GM10847 (cell line): ENCODE results near the gene WDR91.

Experiments used
- POLR2A ChIP-seq: IDR thresholded peaks from 2 replicates; pipeline ENCODE4 v1.6.1; 2011; ENCODE audit not compliant: insufficient read length; ENCODE audit errors: extremely low read depth

WDR91 gene

GRCh38 chr7:135211179-135211945 is at the start of gene WDR91:
WDR91 (minus strand) TSS chr7:135211526; CDS start chr7:135211502, 24 bp downstream.
- TF ChIP-seq POLR2A: peak; percentile 89

GRCh38 chr7:135260470-135260869 is 49.1 kb upstream of the WDR91 start:
- TF ChIP-seq POLR2A: no peak

DNA sequence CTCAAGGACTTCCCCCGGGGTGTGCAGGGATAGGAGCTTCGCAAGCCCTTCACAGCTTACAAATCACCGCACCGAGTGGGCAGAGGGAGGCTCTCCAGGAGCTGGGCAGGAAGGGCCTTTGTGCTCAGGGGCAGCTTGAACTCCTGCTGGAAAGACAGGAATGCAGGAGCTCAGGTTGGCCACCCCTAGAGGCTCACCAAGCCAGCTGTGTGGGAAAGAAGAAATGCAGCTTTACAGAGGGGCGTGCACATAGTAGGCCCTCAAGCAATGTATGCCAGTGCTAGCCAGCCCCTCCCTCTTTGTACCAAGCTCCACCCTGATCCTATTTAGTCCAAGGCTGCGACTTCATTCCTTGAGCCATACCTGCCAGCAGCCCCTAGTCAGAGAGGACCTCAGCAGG is 48.4 kb upstream of the WDR91 start:
- TF ChIP-seq POLR2A: no peak

GRCh38 chr7:135258585-135258984 is 47.3 kb upstream of the WDR91 start:
- TF ChIP-seq POLR2A: no peak

GRCh38 chr7:135257790-135258189 is 46.5 kb upstream of the WDR91 start:
- no peak for TF ChIP-seq POLR2A

- TF ChIP-seq POLR2A: no peak
Measured at GRCh38 chr7:135253851-135254771, 42.8 kb upstream of the WDR91 start.

DNA sequence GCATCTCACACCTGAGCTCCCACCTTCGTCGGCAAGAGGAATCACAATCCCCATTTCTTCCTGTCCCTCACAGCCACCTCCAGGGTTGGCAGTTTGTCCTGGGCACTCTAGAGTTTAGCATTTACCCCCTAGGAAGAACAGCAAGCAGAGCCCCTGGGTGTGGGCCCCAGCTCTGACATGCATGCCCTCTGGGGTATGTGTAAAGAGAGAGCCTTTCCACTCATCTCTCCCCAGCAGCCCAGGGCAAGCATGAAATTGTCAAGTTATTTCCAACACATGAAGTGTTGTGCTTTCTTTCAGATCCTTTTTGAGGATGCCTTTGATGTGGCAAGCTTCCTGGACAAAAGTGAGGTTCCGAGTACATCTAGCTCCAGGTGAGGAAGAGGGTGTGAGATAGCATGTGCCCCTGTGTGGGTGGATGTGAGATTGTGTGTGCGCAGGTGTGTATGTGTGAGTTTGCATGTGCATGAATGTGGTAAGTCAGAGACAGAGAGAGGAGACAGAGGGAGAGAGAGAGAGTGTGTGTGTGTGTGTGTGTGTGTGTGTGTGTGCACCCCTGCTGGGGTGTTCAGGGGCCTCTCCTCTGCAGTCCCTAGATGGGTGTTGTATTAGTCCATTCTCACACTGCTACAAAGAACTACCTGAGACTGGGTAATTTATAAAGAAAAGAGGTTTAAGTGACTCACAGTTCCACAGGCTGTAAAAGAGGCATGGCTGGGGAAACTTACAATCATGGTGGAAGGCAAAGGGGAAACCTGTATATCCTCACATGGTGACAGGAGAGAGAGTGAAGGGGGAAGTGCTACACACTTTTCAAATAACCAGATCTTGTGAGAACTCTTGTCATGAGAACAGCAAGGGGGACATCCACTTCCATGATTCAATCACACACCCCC is 40.4 kb upstream of the WDR91 start:
- no peak for TF ChIP-seq POLR2A

DNA sequence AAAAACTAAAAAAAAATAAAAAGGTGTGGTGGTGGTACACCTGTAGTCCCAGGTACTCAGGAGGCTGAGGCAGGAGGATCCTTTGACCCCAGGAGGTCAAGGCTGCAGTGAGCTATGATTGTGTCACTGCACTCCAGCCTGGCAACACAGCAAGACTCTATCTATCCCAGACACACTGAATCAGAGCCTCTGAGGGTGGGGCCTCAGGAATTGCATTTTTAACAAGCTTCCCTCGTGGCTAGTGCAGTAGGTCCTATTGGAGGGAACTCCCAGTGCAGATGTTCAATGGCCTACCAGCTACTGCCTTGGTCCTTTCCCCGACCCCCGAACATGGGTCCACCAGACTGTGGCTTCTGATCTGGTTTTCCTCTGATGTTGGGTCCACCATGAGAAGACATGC is 37.2 kb upstream of the WDR91 start:
- no peak for TF ChIP-seq POLR2A

DNA sequence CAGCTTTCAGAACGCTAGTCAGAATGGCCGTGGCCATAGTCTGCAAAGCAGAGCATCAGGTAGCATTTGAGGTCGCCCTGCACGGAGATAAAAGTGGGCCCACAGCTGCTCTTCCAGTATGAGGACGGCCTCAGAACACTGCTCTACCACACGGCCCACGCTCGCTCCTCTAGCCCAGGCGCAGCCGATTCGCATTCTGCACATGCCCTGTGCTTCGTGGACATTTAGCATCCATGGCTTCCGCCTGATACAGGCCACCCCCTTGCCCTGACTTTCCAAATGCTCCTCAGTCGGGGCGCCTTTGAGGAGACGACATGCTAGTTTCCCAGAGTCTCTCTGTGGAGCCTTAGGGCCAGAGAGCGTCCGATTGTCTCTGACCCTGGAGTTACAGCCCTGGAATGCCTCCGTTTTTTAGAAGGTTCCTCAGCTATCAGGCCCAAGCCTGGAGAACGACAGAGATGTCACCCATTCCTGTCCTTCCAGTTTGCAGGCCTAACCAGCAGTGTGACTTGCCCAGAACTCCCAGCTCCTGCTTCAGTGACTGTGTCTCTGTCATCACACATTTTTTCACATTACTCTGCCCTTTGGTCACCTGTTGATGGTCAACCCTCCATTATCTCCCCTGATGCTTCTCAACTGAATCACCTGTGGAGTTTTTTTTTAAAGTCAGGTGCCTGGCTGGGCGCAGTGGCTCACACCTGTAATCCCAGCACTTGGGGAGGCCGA is 36.6 kb upstream of the WDR91 start:
- TF ChIP-seq POLR2A: no peak

GRCh38 chr7:135246191-135246825 is 35.0 kb upstream of the WDR91 start:
- no peak for TF ChIP-seq POLR2A

DNA sequence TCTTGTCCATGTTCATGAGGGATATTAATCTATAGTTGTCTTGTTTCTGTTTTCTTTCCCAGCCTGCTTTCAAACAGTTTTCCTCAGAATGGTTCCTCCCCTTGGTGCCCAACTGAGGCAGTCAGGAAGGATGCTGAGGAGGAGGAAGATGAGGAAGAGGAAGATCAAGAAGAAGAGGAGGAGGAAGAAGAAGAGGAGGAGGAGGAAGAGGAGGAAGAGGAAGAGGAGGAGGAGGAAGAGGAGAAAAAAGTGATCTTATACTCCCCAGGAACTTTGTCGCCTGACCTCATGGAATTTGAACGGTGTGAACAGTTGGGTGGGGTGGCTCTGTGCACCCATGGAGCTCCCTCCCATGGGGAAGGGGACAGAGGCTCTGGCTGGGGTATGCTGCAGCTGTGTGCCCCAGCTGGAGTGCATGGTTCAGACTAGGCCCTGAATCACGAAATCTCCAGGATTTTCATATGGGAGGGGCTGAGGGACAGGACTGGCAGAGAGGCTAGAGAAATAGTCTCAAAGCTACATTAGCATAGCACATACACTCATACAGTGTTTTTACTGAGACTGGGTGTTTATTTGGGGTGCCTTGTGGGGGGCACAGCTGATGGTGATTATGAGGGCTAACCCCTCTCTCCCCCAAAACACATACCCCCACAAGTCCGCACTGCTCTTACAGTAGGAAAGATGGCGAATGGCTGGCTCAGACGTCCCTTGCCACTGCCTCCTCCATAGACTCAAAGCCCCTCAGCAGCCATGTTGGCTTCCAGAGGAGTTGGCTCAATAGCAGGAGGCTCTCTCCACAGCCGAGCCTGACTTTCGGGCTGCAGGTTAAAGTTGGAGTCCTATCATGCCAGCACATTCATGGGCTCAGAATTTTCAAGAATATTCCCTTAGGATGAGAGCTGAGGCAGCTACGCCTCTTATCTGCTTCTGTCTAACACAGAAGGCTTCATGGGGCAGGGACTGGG is 34.2 kb upstream of the WDR91 start:
- no peak for TF ChIP-seq POLR2A

GRCh38 chr7:135242096-135242684 is 30.9 kb upstream of the WDR91 start:
- TF ChIP-seq POLR2A: no peak

- no peak for TF ChIP-seq POLR2A
Measured at GRCh38 chr7:135240441-135240840, 29.1 kb upstream of the WDR91 start.
